Measurements from ENCODE around the gene PRRT1. TPM values are rescaled to one million over a fixed set of nuclear protein-coding genes. Genes with fewer than 3 reads are reported as not detected.
A peak's percentile ranks its signal among the peaks of the same experiment; 100 is the strongest.

The PRRT1 gene
- total RNA-seq, 1 donor from 2014 or later, result not detected

DNA sequence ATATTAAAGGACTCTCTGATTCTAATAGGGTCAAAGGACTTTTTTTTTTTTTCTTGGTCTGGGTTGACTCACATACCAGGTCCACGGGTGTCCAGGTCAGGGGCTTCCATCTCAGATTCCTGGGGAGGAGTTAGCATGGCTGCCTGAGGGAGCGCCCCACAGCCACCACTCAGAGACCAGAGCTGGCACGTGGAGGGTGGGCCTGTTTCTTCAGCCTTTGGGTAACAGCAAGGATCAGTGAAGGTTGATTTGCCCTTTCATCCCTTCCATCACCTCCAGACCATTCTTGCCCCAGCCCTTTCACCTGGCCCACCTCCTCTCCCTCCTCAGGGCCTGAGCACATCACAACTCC, 46.6 kb upstream of the PRRT1 start:
- Histone ChIP-seq H3K36me3 (no peaks in the 10 kb centered on the region), H3K4me2 (no peak overlapping the region), H3K79me2 (ENCODE audit: low read depth) (no peaks in the 10 kb centered on the region), H3K27me3 (no peaks in the 10 kb centered on the region), H3K9ac (no peak overlapping the region), H3F3A (ENCODE audit: low read depth) (peaks cover 22% of the 10 kb centered on the region), H3K4me1 (peaks cover 18% of the 10 kb centered on the region), H2AFZ (replicated peaks) (no peak overlapping the region), H3K27ac (no peak overlapping the region), H3K4me3 (no peak overlapping the region), H3K9me3 (ENCODE audit: low read depth) (no peaks in the 10 kb centered on the region), H4K20me1 (ENCODE audit: low read depth) (no peaks in the 10 kb centered on the region)
- TF ChIP-seq, protein P1, sequence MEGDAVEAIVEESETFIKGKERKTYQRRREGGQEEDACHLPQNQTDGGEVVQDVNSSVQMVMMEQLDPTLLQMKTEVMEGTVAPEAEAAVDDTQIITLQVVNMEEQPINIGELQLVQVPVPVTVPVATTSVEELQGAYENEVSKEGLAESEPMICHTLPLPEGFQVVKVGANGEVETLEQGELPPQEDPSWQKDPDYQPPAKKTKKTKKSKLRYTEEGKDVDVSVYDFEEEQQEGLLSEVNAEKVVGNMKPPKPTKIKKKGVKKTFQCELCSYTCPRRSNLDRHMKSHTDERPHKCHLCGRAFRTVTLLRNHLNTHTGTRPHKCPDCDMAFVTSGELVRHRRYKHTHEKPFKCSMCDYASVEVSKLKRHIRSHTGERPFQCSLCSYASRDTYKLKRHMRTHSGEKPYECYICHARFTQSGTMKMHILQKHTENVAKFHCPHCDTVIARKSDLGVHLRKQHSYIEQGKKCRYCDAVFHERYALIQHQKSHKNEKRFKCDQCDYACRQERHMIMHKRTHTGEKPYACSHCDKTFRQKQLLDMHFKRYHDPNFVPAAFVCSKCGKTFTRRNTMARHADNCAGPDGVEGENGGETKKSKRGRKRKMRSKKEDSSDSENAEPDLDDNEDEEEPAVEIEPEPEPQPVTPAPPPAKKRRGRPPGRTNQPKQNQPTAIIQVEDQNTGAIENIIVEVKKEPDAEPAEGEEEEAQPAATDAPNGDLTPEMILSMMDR (IDR thresholded peaks at IDR 0.05), result no peak
- TF ChIP-seq EZH2phosphoT487 (IDR thresholded peaks at IDR 0.05), result no peak
- no peak for DNase-seq (ENCODE audit: low spot score)
- Mint-ChIP-seq H3K4me3 (no peak overlapping the region), H3K27ac (no peak overlapping the region), H3K36me3 (peaks cover 2% of the 10 kb centered on the region), H3K27me3 (ENCODE audit: insufficient read depth, low read depth) (peaks cover 2% of the 10 kb centered on the region), H3K4me1 (peaks cover 48% of the 10 kb centered on the region), H3K9me3 (no peaks in the 10 kb centered on the region)

DNA sequence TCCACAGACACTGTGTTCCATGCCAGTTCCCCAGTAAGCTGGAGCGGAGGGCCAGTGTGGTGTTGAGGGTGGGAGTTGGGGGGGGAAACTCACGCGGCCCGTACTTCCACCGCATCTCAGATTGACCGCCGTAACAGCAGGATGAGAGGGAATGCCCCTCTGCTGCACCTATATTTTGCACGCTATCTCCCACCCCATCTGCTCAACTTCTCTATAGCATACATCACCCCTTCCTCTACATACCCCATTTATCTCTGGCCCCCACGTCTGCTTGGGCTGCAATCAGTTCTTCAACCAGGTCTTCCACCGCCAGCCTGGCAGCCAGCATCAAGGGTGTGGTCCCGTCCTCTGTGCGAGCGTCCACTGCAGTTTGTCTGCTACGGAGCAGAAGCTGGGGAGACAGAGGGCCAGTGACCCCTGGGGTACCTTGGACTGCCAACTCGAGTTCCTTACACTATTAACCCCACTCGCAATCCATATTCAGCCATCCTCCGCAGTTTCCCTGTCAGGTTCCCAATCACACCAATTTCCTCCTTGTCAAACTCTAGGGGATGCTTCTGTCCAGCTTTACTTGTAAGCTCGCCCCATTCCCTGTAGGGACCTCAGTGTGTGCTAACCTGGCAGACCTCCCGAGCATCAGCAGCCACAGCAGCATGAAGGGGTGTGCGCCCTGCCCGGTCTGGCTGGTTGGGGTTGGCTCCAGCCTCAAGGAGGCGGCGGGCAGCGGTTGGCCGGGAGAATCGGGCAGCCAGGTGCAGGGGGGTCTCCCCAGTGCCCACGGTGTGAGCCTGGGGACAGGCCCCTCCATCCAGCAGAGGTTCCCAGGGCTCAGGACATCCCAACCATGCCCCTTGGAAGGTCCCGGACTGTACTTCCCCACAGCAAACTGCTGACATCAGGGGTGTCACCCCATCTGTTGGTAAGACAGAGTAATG, 45.2 kb upstream of the PRRT1 start:
- Mint-ChIP-seq H3K4me3 (peak overlapping the region; percentile 93), H3K27ac (peak overlapping the region; percentile 99), H3K9me3 (no peaks in the 10 kb centered on the region), H3K4me1 (peaks cover 47% of the 10 kb centered on the region), H3K36me3 (peaks cover 2% of the 10 kb centered on the region), H3K27me3 (ENCODE audit: insufficient read depth, low read depth) (peaks cover 2% of the 10 kb centered on the region)
- peak overlapping the region; percentile 14 for H2AFZ ChIP-seq (replicated peaks)
- H3K79me2 ChIP-seq (ENCODE audit: low read depth), result no peaks in the 10 kb centered on the region
- H3K27me3 ChIP-seq, result no peaks in the 10 kb centered on the region
- H3K9ac ChIP-seq, result peak overlapping the region; percentile 91
- H3K4me1 ChIP-seq, result peaks cover 22% of the 10 kb centered on the region
- no peaks in the 10 kb centered on the region for H3K36me3 ChIP-seq
- peak overlapping the region; percentile 99 for H3K27ac ChIP-seq
- H3F3A ChIP-seq (ENCODE audit: low read depth), result peaks cover 22% of the 10 kb centered on the region
- no peaks in the 10 kb centered on the region for H3K9me3 ChIP-seq (ENCODE audit: low read depth)
- no peaks in the 10 kb centered on the region for H4K20me1 ChIP-seq (ENCODE audit: low read depth)
- H3K4me2 ChIP-seq, result peak overlapping the region; percentile 86
- TF ChIP-seq EZH2phosphoT487 (IDR thresholded peaks at IDR 0.05) (no peak), EZH2 (IDR thresholded peaks at IDR 0.05) (no peak)
- TF ChIP-seq, protein P1 (IDR thresholded peaks at IDR 0.05), result no peak
- H3K4me3 ChIP-seq, result peak overlapping the region; percentile 70
- peak; percentile 29 for DNase-seq (ENCODE audit: low spot score)

DNA sequence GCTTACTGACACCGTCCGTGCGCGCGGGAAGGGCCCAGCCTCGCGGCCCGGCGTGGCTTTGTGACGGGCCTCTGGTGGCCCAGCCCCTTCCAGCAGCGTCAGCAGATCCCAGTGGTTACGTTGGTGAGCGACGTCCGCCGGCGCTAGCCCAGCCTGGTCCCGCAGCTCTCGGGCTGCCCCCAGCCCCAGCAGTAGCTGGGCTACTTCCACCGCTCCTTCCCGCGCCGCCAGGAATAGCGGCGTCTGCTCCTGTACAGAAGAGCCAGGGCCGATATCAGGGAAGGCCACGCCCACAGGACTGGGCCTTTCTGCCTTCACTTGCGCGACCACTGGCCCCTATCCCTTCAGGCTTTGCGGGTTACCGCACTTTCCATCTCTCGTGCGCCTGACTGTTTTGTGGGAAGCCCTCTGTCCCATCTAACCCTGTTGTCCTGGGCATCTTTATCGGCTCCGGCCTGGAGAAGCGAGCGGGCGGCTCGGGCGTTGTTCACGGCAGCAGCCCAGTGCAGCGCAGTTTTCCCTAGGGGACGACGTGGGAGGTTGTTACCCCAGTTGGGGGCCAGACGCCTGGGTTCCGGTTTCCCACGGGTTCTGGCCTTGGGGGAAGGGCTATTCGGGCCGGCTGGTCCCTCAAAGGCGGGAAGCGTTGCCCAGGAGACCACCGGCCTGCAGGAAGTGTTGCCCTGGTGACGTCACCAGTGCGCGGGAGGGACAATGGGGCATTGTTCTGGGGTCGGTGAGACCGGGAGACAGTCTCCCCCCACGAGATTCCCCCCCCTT, 44.4 kb upstream of the PRRT1 start:
- Mint-ChIP-seq H3K27ac (peak overlapping the region; percentile 99), H3K36me3 (peaks cover 2% of the 10 kb centered on the region), H3K4me3 (peak overlapping the region; percentile 93), H3K9me3 (no peaks in the 10 kb centered on the region), H3K4me1 (peaks cover 47% of the 10 kb centered on the region), H3K27me3 (ENCODE audit: insufficient read depth, low read depth) (peaks cover 2% of the 10 kb centered on the region)
- Histone ChIP-seq H2AFZ (replicated peaks) (peak overlapping the region; percentile 14), H3K79me2 (ENCODE audit: low read depth) (peaks cover 3% of the 10 kb centered on the region), H3K27ac (peak overlapping the region; percentile 99), H3K9me3 (ENCODE audit: low read depth) (no peaks in the 10 kb centered on the region), H3K36me3 (no peaks in the 10 kb centered on the region), H3F3A (ENCODE audit: low read depth) (peaks cover 25% of the 10 kb centered on the region), H3K4me3 (peak overlapping the region; percentile 70), H4K20me1 (ENCODE audit: low read depth) (no peaks in the 10 kb centered on the region), H3K9ac (peak overlapping the region; percentile 91), H3K4me1 (peaks cover 25% of the 10 kb centered on the region), H3K4me2 (peak overlapping the region; percentile 86), H3K27me3 (no peaks in the 10 kb centered on the region)
- DNase-seq (ENCODE audit: low spot score), result peak; percentile 93
- no peak for TF ChIP-seq EZH2phosphoT487 (IDR thresholded peaks at IDR 0.05)
- TF ChIP-seq, protein P1 (IDR thresholded peaks at IDR 0.05), result no peak
- no peak for TF ChIP-seq EZH2 (IDR thresholded peaks at IDR 0.05)
